ENCODE data around the gene MCTP2.

MCTP2 gene, protein sequence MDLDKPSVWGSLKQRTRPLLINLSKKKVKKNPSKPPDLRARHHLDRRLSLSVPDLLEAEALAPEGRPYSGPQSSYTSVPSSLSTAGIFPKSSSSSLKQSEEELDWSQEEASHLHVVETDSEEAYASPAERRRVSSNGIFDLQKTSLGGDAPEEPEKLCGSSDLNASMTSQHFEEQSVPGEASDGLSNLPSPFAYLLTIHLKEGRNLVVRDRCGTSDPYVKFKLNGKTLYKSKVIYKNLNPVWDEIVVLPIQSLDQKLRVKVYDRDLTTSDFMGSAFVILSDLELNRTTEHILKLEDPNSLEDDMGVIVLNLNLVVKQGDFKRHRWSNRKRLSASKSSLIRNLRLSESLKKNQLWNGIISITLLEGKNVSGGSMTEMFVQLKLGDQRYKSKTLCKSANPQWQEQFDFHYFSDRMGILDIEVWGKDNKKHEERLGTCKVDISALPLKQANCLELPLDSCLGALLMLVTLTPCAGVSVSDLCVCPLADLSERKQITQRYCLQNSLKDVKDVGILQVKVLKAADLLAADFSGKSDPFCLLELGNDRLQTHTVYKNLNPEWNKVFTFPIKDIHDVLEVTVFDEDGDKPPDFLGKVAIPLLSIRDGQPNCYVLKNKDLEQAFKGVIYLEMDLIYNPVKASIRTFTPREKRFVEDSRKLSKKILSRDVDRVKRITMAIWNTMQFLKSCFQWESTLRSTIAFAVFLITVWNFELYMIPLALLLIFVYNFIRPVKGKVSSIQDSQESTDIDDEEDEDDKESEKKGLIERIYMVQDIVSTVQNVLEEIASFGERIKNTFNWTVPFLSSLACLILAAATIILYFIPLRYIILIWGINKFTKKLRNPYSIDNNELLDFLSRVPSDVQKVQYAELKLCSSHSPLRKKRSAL

DNA sequence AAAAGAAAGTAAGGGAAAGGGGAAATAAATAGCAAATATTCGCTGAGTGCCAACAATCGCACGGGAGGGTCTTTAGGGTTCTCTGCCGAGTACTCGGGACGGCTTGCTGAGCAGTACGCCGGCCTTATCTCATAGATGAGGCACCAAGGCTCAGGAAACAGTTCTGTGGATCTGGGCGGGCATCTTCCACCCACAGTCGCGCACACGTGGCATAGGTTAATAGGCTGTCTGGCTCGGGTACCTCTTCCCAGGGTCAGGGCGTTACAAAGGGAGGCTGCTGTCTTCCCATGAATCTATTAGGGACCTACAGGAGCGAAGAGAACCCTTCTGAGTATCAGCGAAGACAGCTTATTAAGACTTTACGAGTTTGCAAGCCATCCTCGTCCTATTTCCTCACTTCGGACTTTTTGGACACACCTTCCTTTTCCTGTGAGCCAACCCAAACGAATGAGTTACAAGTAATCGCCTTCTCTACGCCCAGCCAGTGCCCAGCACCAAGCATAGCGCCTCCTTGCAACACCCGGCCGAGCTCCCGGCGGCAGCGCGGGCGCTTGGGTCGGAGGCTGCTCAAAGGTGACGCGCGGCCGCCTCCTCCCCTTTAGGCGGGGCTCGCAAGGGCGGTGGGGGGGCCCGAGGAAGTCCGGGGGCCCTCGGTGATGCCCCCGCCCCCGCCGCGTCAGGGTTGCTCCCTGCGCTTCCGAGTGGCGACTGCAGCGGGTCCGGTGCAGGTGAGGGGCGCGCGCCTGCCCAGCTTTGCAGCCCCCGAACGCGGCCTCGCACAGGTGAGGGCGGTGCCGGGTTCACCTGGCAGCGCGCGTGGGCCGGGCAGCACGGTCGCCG lies at the start of gene MCTP2:
MCTP2 (plus strand) TSS at position 679 of the 840 bp plus-strand sequence. CDS start 66,705 bp downstream, outside the sequence.
- peak; percentile 59 for DNase-seq (ENCODE audit: low read depth)

DNA sequence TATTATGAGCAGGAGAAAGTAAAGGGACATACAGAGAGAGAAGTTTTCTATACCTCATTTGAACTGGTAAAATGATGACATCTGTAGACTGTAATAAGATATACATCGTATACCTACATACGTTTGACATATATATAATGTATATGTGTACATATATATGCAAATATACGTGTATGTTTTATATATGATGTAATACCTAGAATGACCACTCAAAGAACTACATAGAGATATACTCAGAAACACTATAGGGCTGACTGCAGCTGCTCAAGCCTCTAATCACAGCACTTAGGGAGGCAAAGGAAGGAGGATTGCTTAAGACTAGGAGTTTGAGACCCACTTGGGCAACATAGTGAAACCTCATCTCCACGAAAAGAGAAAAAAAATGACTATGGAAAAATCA lies 48.5 kb upstream of the MCTP2 start:
- no peak for DNase-seq (ENCODE audit: low read depth)

DNA sequence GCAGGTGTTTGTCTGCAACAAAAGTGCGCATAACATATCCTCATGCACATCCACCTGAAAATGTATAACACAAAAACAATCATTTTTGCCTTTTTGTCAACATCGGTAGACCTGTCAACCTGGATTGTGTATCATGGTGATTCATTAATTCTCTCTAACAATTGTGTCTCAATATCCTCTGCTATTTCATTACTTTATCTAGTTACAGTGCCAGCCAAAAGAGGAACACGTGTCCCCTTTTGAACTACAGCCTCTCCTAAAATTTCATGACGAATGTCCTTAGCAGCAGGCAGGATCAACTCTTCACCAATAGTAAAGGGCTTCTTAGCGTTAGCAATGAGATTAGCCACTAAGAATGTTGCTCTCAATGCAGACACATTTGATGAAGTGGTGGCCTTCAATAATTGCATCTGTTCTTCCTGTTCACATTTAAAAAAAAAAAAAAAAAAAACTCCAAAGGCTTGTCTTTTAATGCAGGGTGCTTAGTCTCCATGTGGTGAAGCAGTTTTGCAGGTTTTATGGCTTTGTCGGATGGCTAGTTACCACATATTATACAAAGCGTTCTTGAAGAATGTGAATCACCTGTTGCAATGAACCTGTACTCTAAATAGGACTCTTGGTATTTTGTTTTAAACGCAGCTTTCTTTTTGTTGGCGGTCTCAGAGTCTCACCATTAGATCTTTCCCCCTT lies 45.7 kb upstream of the MCTP2 start:
- no peak for DNase-seq (ENCODE audit: low read depth)

DNA sequence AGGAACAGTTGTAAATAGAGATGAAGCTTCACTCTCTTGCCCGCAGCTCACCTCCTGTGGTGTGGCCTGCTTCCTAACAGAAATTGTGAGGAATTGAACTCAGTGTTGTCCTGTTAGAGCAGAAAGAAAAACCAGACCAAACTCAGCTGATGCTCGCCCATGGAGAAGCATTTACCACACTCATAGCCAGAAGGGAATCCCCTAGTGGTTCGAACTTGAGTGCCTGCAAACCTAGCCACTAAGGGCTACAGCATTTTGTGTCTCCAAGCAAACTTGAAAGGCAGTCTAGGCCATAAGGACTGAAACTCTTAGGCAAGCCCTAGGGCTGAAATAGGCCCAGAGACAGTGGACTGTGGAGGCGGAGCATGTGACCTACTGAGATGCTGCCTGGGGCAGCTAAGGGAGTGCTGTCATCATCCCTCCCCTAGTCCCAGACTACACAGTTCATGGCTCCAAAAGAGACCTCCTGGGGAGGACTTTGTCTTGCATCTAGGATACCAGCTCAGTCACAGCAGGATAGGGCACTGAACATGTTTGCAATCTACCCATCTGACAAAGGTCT lies 44.5 kb upstream of the MCTP2 start:
- no peak for DNase-seq (ENCODE audit: low read depth)

DNA sequence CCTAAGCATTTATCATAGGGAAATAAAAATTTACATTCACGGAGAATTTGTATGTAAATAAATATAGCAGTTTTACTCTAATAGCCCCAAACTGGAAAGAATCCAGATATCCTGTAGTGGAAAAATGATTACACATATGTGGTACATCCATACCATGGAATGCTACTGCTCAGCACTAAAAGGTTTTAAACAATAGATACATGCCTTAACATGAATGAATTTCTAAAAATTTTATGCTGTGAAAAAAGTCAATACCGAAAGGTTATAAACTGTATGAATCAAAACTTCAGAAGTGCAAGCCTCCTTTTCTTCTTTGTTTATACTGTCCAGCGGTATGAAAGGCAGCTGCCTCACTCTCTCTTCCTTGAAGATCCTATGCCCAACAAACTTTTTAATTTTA lies 37.5 kb upstream of the MCTP2 start:
- no peak for DNase-seq (ENCODE audit: low read depth)

DNA sequence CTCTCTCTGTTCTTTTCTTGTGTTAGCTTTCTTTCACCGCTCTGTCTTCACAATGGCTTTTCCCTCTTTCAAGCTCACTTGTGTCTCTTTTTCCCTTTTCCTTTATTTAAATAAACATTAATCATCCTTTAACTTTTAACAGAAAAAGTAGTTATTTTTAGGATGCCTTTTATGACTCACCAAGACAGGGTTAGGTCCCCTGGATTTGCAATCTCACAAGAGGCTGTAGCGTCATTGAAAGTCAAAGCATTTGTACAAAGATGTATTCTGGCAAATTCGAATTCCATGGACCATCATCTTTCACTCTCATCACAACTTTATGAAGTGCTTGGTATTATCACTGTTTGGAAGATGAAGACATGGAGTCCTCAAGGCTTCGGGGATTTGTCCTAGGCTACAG lies 34.8 kb upstream of the MCTP2 start:
- DNase-seq (ENCODE audit: low read depth), result no peak

DNA sequence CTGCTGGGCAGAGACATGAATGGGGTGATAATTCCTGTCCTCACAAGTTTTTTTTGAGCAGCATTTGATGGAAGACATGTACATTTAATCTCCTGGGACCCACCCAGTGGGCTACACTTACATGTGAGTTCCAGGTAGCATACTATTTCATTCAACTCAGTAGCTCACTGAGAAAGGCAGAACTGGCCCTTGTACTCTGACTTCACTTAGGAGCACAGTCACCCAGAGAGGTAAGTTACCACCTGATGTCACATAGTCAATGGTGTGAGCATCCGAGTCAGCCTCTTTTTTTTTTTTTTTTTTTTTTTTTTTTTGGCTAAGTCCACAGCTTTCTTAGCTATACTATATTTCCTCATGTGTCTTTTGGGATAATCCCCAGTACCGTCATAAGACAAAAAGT lies 32.7 kb upstream of the MCTP2 start:
- DNase-seq (ENCODE audit: low read depth), result no peak

DNA sequence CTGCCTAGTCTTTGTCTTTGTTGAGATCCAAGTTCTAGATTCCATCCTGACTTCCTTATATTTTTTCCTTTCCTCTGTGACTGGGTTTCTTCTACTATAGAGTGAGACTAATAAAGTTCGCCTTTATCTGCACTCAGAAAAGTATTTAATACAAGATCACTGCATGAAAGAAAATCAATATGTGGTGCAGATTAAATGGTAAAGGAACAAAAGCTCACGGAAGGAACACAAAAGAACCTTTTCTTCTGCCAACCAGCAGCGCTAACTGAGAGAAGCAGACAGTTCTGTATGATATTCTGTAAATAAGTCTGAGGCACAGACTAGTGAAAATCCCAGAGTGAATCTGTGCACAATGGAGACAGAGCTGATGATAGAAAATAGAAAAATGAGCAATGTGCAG lies 31.6 kb upstream of the MCTP2 start:
- DNase-seq (ENCODE audit: low read depth), result no peak

DNA sequence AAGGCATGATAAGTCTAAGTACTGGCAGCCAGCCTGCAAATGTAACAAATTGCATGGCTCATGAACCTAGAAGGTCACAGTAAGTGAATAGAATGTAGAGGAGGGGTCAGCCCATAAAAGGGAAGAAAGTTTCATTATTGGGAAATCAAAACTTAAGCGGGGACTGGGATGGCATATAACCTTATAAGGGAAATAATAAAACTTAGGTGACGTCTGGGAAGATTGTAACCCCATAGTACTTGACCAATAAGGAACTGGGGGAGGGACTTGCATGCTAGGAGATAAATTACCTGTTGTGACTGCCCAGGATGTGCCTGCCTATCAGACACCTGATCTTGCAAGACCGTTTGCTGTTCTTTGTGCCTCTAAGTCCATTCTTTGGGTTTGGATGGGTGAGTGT lies 28.1 kb upstream of the MCTP2 start:
- no peak for DNase-seq (ENCODE audit: low read depth)

DNA sequence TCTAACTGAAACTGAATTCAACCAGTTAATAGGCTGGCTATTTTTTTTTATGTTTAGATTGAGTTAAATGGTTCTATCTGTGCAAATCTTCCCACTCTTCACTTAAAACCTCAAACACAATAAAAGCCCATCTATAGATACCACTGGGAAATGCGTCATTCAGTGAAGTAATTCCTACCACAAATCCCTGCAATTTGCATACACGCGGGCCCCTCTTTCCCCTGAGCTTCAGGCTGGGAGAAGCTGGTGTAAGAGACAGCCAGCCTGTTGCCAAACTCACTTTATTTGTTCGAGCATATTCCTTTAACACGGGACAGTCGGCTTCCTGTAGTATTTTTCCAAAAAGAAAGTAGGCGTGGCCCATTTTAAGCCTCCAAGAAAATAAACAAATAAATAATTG lies 26.0 kb upstream of the MCTP2 start:
- DNase-seq (ENCODE audit: low read depth), result no peak

DNA sequence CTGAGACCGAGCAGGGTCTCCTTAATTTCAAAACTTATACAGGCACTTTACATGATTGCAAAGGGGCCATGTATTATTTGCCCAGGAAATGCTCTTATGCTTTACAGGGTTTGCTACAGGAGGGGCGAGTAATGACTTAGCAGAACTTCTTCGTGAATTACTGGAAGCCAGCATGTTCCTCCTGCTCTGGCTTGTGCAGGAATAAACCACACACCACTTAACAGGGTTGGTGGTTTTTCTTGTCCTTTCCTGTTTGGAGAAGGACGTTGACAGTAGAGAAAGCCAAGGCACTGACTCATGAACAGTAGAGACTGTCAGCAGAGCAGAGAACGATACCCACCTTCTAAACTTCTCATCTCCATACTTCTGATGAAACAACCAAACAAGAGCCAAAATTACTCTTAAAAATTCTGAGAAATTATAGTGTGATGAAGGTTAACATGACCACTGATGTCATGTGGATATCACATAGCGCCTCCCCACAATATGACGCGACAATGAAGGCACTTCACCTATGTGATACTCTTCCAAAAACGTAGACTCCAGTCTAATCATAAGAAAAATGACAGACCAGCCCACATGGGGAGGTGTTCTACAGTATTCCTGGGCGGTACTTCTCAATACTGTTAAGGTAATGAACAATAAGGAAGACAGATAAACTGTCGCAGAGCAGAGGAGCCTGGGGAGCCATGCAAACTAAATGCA lies 24.7 kb upstream of the MCTP2 start:
- DNase-seq (ENCODE audit: low read depth), result no peak

DNA sequence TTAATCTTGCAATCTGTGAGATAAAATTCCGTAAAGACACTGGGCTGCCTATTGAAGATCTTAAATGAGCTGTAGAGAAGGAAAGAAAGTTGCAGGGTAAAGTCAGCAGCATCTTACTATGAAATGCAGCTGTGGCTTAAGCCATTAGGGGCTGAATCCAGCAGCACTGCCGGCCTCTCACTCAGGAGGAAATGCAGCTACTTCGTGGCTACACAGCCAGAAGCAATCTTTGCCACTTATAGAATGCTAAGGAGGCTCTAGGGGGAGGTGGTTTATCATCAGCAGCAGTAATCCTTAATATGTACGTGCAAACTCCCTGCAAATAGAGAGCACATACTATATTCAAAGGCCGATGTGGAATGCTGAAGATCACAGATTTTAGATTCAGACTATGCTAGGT lies 19.1 kb upstream of the MCTP2 start:
- no peak for DNase-seq (ENCODE audit: low read depth)

DNA sequence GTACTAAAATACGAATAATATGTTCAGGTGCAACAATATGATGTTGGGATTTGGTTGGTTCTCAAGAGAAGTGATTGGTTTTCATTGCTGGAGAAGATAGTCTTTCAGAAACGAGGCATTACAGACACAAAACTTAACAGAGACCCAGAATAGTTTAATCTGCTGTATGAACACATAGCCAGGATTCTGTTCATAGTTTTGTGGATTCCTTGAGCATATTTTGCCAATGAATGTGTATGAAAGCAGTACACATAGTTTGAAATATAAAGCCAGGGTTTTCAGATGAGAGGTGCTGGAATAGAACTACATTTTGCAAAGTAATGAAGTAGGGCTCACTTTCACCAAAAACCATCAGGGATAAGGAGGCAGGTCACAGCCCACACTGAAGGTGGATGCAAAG lies 5.7 kb upstream of the MCTP2 start:
- no peak for DNase-seq (ENCODE audit: low read depth)

DNA sequence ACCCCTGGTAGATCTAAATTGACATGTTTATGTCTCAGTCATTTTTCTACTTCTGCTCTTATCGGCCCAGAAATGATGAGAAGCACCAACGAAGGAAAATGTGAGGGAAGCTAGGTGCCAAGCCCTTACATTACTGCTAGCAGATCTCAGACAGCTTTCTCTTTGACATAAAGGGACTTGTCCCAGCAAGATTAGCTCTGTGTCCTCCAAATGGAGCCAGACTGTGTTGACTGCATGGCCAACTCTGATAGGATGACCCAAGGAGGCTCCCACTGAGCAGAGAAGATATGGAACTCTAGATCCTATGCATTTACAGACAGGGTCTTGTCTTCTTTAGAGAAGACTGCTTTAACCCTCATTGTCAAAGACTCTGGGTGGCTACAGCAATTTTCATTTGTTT lies 2.8 kb upstream of the MCTP2 start:
- DNase-seq (ENCODE audit: low read depth), result no peak

DNA sequence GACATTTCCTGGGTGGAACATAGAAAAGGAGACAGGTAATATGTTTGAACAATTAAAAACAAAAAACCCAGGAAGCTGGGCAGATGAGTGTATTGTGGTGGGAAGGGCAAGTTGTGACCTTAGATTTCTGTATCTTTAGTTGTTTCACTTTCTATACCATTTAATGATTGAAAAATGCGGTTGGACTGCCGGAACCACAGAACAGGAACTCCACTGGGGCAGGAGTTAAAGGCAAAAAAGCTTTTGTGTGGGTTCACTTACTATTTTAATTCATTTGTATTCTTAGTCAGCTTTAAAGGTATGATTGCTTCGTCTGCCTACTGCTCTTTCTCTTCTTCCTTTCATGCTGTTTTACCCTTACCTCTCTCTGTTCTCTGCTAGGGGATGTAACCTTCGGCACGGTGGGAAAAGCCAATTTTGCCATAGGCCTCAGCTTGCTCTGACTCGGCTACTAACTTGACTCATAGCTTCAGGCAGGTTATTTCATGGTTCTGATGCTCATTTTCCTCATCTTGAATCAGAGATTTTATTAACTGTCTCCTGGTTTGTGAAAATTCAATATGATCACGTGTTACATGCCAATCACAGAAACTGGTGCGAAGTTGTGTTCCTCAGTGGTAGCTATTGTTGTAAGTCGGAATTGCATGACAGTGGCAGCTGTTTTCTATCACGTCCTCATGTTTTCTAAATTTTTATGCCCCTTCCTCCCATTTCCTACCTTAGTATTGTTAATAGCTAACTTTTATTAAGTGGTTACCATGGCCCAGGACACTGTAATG lies 1.6 kb upstream of the MCTP2 start:
- DNase-seq (ENCODE audit: low read depth), result no peak

DNA sequence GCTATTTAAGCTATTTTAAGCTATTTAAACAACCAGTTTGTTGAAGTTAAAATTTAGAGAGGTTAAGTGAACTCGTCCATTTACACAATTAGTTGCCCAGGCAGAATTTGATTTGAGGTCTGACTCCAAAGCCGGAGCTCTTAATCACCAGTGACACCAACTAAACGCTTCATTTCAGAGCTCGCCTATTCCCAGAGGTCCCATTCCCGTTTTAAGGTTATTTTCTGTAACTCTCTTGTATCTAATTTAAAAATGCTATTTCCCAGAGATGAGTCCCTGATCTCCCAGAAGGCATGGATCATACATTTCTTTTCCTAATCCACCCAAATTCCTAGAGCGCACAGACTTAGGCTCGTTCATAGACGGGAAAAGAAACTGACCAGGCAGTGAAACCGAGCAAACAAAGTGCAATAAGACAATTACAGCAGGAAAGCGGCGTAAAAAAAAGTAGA lies 904 bp upstream of the MCTP2 start:
- no peak for DNase-seq (ENCODE audit: low read depth)

DNA sequence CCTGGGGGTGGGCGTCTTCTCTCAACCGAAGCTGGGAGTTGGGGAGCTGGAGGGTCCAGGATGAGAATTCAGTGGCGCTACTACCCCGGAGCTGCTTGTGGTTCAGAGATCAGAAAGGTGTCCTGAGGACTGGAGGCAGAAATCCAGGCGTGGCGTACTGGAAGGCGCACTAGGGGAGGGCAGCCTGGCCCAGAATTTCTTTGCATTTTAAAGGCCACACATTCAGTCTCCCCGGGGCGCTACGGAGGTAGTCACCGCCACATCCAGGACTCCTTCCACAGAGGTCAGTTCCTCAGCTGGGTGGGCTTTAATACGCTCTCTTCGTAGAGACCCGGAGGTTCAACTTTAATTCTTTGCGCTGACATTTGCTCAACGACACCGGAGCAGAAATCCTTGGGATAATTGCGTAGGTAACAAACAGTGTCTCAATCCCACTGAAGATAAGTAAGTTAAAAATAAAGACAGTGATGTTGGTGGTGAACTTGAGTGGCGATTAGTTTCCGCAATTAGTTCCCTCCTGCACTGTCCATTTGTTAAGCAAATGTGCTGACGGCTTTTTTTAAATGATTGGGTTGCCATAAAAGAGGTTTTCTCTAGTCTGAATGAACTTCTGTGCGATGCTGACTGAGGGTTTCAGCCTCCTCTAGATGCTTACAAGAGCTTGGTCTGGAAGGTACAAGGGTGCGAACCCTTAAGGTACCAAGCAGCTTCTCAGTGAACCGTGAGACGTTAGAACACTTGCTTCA lies 535 bp downstream of the MCTP2 start:
- DNase-seq (ENCODE audit: low read depth), result no peak

DNA sequence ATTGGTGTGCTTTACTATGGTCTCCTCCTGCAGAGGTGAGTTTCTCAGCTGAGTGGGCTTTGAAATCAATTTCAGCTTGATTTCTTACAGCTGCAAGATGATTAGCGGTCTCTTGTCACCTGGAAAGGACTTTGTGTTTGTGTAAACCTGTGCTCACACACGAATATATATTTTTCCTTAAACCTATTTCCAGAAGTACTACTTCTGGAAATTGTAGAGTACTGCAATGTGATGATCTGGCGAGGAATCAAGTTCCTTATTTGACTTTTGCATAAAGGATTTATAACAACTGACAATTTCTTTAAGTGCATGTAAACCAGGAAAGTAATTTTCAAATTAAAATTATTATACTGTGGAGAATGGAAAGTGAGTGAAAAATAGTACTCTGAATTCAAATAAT lies 2.1 kb downstream of the MCTP2 start:
- DNase-seq (ENCODE audit: low read depth), result no peak

DNA sequence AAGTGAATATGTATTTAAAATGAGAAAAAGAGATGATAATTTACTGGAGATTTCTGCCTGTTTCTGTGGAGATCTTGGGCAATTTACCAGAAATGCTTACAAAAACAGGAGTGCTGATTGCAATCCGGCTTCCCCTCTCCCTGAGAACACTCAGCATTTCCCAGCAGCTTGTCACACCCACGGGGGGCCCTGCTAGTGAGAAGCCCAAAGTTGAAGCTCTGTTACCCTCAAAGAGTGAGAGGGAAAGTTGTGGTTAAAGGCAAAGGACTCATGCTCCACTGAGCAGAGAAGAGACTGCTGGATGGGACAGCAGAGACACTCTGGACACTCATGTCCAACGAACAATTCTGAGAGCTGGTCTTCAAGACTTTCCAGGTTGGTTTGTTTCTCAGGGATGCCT lies 2.9 kb downstream of the MCTP2 start:
- peak; percentile 14 for DNase-seq (ENCODE audit: low read depth)
